ENCODE data around the gene SLC17A6.

SLC17A6 gene

GRCh38 chr11:22337596-22338485, at the start of gene SLC17A6:
Gene SLC17A6, plus strand, starts transcription at chr11:22338381. Its CDS starts 153 bp downstream, at chr11:22338534.
- DNase-seq (ENCODE audit: low read depth in 1 of 2, low spot score in 1 of 2): no peak

GRCh38 chr11:22302368-22302767, 35.8 kb upstream of the SLC17A6 start:
- DNase-seq (ENCODE audit: low read depth in 1 of 2, low spot score in 1 of 2): no peak

GRCh38 chr11:22304337-22304961, 33.7 kb upstream of the SLC17A6 start:
- no peak for DNase-seq (ENCODE audit: low read depth in 1 of 2, low spot score in 1 of 2)

- DNase-seq (ENCODE audit: low read depth in 1 of 2, low spot score in 1 of 2): no peak
Measured at GRCh38 chr11:22317656-22318055, 20.5 kb upstream of the SLC17A6 start.

GRCh38 chr11:22331771-22332170, 6.4 kb upstream of the SLC17A6 start:
- no peak for DNase-seq (ENCODE audit: low read depth in 1 of 2, low spot score in 1 of 2)

- no peak for DNase-seq (ENCODE audit: low read depth in 1 of 2, low spot score in 1 of 2)
Measured at GRCh38 chr11:22336587-22336986, 1.6 kb upstream of the SLC17A6 start.

GRCh38 chr11:22339611-22340010, 1.4 kb downstream of the SLC17A6 start:
- no peak for DNase-seq (ENCODE audit: low read depth in 1 of 2, low spot score in 1 of 2)

- no peak for DNase-seq (ENCODE audit: low read depth in 1 of 2, low spot score in 1 of 2)
Measured at GRCh38 chr11:22340235-22340634, 2.1 kb downstream of the SLC17A6 start.

- no peak for DNase-seq (ENCODE audit: low read depth in 1 of 2, low spot score in 1 of 2)
Measured at GRCh38 chr11:22340701-22341587, 2.8 kb downstream of the SLC17A6 start.

GRCh38 chr11:22341588-22341931, 3.4 kb downstream of the SLC17A6 start:
- no peak for DNase-seq (ENCODE audit: low read depth in 1 of 2, low spot score in 1 of 2)

- DNase-seq (ENCODE audit: low read depth in 1 of 2, low spot score in 1 of 2): no peak
Measured at GRCh38 chr11:22342211-22343031, 4.2 kb downstream of the SLC17A6 start.

- no peak for DNase-seq (ENCODE audit: low read depth in 1 of 2, low spot score in 1 of 2)
Measured at GRCh38 chr11:22343032-22343324, 4.8 kb downstream of the SLC17A6 start.

GRCh38 chr11:22343371-22344032, 5.3 kb downstream of the SLC17A6 start:
- no peak for DNase-seq (ENCODE audit: low read depth in 1 of 2, low spot score in 1 of 2)

GRCh38 chr11:22344081-22344480, 5.9 kb downstream of the SLC17A6 start:
- no peak for DNase-seq (ENCODE audit: low read depth in 1 of 2, low spot score in 1 of 2)

- no peak for DNase-seq (ENCODE audit: low read depth in 1 of 2, low spot score in 1 of 2)
Measured at GRCh38 chr11:22346282-22346681, 8.1 kb downstream of the SLC17A6 start.

- no peak for DNase-seq (ENCODE audit: low read depth in 1 of 2, low spot score in 1 of 2)
Measured at GRCh38 chr11:22347857-22348487, 9.8 kb downstream of the SLC17A6 start.

GRCh38 chr11:22349491-22349890, 11.3 kb downstream of the SLC17A6 start:
- DNase-seq (ENCODE audit: low read depth in 1 of 2, low spot score in 1 of 2): no peak

GRCh38 chr11:22359295-22359694, 21.1 kb downstream of the SLC17A6 start:
- no peak for DNase-seq (ENCODE audit: low read depth in 1 of 2, low spot score in 1 of 2)

GRCh38 chr11:22371160-22371559, 33.0 kb downstream of the SLC17A6 start:
- no peak for DNase-seq (ENCODE audit: low read depth in 1 of 2, low spot score in 1 of 2)

- no peak for DNase-seq (ENCODE audit: low read depth in 1 of 2, low spot score in 1 of 2)
Measured at GRCh38 chr11:22387126-22387525, 48.9 kb downstream of the SLC17A6 start.
